Measurements from ENCODE around the gene PCDHGA1. TPM values are rescaled to one million over a fixed set of nuclear protein-coding genes. Genes with fewer than 3 reads are reported as not detected.
"Not testable (repeated sequence)": the region's sequence is repeated elsewhere in the genome, so short reads cannot be mapped to it uniquely, and the experiment has no call there.

Gene PCDHGA1
- total RNA-seq, 5 donors from 2014 or later (not counting 1 experiment from before 2014, with no cell fraction given), result 0.16 to 0.38 (median 0.31) TPM; not detected in 1

- no peak for ATAC-seq (replicated peaks in 1 of 4)
- ChIA-PET POLR2A (no interaction called here), CTCF (interaction anchor here (0.6 to 3.7 kb wide), 8 partner anchors 9 to 236 kb away, joined by 3 to 28 read pairs (median 4); partner anchors contain the start of gene TAF7 (in 1 of the 2))
- Mint-ChIP-seq H3K4me3 (no peak overlapping the region), H3K9me3 (peaks cover 0 to 36% (median 32%) of the 10 kb centered on the region in 3 donors), H3K27ac (no peak overlapping the region), H3K27me3 (peaks cover 44 to 63% of the 10 kb centered on the region in 2 donors), H3K36me3 (peaks cover 14% of the 10 kb centered on the region), H3K4me1 (peaks cover 7 to 13% (median 10%) of the 10 kb centered on the region in 3 donors)
- no peak for DNase-seq
- H3K27me3 ChIP-seq (replicated peaks in 1 of 2; ENCODE audit: control insufficient read depth in 2 of 2, extremely low read depth in 1 of 2, insufficient read depth in 2 of 2, low read length in 1 of 2), result peaks cover 8 to 43% of the 10 kb centered on the region in 2 experiments
- H3K27ac ChIP-seq (ENCODE audit: low read length), result no peak overlapping the region
- peaks cover 4% of the 10 kb centered on the region for H3K9me3 ChIP-seq
- H3K4me1 ChIP-seq (ENCODE audit: control insufficient read depth in 1 of 2, extremely low read depth in 1 of 2, insufficient read depth in 2 of 2, low read length in 2 of 2), result peaks cover 0 to 6% of the 10 kb centered on the region in 2 experiments
- H3K36me3 ChIP-seq (ENCODE audit: control insufficient read depth in 2 of 2, extremely low read depth in 1 of 2, insufficient read depth in 1 of 2, low read length in 1 of 2), result no peaks in the 10 kb centered on the region
- no peak overlapping the region for H3K4me3 ChIP-seq (ENCODE audit: control insufficient read depth in 1 of 2, extremely low read depth in 1 of 2, low read length in 1 of 2)
- 77% methylated on average over 6 of the region's 8 CpGs for WGBS (ENCODE audit: insufficient coverage)
Observed at GRCh38 chr5:141328231-141328630, 2.1 kb upstream of the PCDHGA1 start.

DNA sequence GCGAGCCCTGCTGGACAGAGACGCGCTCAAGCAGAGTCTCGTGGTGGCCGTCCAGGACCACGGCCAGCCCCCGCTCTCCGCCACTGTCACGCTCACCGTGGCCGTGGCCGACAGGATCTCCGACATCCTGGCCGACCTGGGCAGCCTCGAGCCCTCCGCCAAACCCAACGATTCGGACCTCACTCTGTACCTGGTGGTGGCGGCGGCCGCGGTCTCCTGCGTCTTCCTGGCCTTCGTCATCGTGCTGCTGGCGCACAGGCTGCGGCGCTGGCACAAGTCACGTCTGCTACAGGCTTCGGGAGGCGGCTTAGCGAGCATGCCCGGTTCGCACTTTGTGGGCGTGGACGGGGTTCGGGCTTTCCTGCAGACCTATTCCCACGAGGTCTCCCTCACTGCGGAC lies 2.3 kb downstream of the PCDHGA1 start:
- H3K36me3 ChIP-seq (ENCODE audit: control insufficient read depth in 2 of 2, extremely low read depth in 1 of 2, insufficient read depth in 1 of 2, low read length in 1 of 2); H3K27ac ChIP-seq (ENCODE audit: low read length); H3K4me1 Mint-ChIP-seq; H3K4me3 ChIP-seq (ENCODE audit: control insufficient read depth in 1 of 2, extremely low read depth in 1 of 2, low read length in 1 of 2); H3K4me1 ChIP-seq (ENCODE audit: control insufficient read depth in 1 of 2, extremely low read depth in 1 of 2, insufficient read depth in 2 of 2, low read length in 2 of 2); DNase-seq; H3K9me3 ChIP-seq; H3K27ac Mint-ChIP-seq; POLR2A ChIA-PET; H3K4me3 Mint-ChIP-seq; ATAC-seq (replicated peaks in 1 of 4): not testable (repeated sequence)
- peaks cover 12% of the 10 kb centered on the region for H3K36me3 Mint-ChIP-seq
- peaks cover 10 to 56% (median 46%) of the 10 kb centered on the region in 3 donors for H3K9me3 Mint-ChIP-seq
- peaks cover 14 to 44% of the 10 kb centered on the region in 2 experiments for H3K27me3 ChIP-seq (replicated peaks in 1 of 2; ENCODE audit: control insufficient read depth in 2 of 2, extremely low read depth in 1 of 2, insufficient read depth in 2 of 2, low read length in 1 of 2)
- H3K27me3 Mint-ChIP-seq, result peaks cover 63 to 87% of the 10 kb centered on the region in 2 donors
- WGBS (ENCODE audit: insufficient coverage), result 56% methylated on average over 33 of the region's 39 CpGs
- CTCF ChIA-PET, result interaction anchor here in 1 of 2 donors (0.6 kb wide), 2 partner anchors 112 to 789 kb away, joined by 3 to 4 read pairs; no protein-coding TSS in a partner anchor

DNA sequence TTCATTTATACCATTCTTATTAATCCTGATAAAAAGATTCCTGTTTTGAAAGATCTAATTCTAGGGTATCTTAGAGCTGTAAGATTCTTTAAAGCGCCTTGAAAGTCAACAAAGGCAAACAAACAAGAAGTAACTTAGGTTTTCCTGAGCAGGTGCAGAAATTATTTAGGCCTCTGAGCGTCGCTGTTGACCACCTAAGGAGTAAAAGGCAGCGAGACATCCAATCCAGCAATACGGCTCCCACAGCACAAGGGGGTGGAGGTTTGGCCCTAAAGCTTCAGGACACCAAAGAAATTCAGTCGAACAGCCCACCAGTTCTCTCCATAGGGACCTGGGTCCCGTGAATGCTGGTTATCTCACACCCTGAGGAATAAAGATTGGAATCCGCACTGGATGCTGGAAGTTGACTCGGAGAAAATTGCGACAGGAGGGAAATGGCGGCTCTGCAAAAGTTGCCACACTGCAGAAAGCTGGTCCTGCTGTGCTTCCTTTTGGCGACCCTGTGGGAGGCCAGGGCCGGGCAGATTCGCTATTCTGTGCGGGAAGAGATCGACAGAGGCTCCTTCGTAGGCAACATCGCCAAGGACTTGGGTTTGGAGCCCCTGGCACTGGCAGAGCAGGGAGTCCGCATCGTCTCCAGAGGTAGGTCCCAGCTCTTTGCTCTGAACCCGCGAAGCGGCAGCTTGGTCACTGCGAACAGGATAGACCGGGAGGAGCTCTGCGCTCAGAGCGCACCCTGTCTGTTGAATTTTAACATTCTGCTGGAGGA lies 8.4 kb downstream of the PCDHGA1 start, which contains the start of gene PCDHGA2:
TSS of gene PCDHGA2 (plus strand) at position 223 of the 769 bp plus-strand sequence.
- peak in 1 of 35 experiments; percentile 18 for DNase-seq
- Mint-ChIP-seq H3K4me3 (peak within 1 kb of the TSS in 2 of 3 donors; percentile 19 to 49), H3K4me1 (peaks cover 0 to 2% (median 0%) of the 10 kb centered on the region in 3 donors), H3K36me3 (peaks cover 17% of the 10 kb centered on the region), H3K9me3 (peaks cover 21 to 59% (median 51%) of the 10 kb centered on the region in 3 donors), H3K27ac (no peak within 1 kb of the TSS), H3K27me3 (peaks cover 67 to 85% of the 10 kb centered on the region in 2 donors)
- CTCF ChIA-PET, result interaction anchor here (0.6 to 1.4 kb wide), 5 partner anchors 9 to 1472 kb away, joined by 3 read pairs; no protein-coding TSS in a partner anchor
- H3K36me3 ChIP-seq (ENCODE audit: control insufficient read depth in 2 of 2, extremely low read depth in 1 of 2, insufficient read depth in 1 of 2, low read length in 1 of 2), result no peaks in the 10 kb centered on the region
- H3K9me3 ChIP-seq, result peaks cover 9% of the 10 kb centered on the region
- H3K27me3 ChIP-seq (replicated peaks in 1 of 2; ENCODE audit: control insufficient read depth in 2 of 2, extremely low read depth in 1 of 2, insufficient read depth in 2 of 2, low read length in 1 of 2), result peaks cover 5 to 35% of the 10 kb centered on the region in 2 experiments
- ATAC-seq (replicated peaks in 1 of 4), result no peak
- 27% methylated on average over 21 of the region's 27 CpGs for WGBS (ENCODE audit: insufficient coverage)
- peak within 1 kb of the TSS in 1 of 2 donors; percentile 17 for H3K4me3 ChIP-seq (ENCODE audit: control insufficient read depth in 1 of 2, extremely low read depth in 1 of 2, low read length in 1 of 2)
- no peak within 1 kb of the TSS for H3K27ac ChIP-seq (ENCODE audit: low read length)
- H3K4me1 ChIP-seq (ENCODE audit: control insufficient read depth in 1 of 2, extremely low read depth in 1 of 2, insufficient read depth in 2 of 2, low read length in 2 of 2), result no peaks in the 10 kb centered on the region
- POLR2A ChIA-PET, result no interaction called here

DNA sequence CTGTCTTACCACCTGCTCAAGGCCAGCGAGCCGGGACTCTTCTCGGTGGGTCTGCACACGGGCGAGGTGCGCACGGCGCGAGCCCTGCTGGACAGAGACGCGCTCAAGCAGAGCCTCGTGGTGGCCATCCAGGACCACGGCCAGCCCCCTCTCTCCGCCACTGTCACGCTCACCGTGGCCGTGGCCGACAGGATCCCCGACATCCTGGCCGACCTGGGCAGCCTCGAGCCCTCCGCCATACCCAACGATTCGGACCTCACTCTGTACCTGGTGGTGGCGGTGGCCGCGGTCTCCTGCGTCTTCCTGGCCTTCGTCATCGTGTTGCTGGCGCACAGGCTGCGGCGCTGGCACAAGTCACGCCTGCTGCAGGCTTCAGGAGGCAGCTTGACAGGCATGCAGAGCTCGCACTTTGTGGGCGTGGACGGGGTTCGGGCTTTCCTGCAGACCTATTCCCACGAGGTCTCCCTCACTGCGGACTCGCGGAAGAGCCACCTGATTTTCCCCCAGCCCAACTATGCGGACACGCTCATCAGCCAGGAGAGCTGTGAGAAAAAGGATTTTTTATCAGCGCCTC lies 10.6 kb downstream of the PCDHGA1 start:
- H3K9me3 Mint-ChIP-seq, result peaks cover 16 to 54% (median 50%) of the 10 kb centered on the region in 3 donors
- ATAC-seq (replicated peaks in 1 of 4); H3K4me1 ChIP-seq (ENCODE audit: control insufficient read depth in 1 of 2, extremely low read depth in 1 of 2, insufficient read depth in 2 of 2, low read length in 2 of 2); H3K4me3 Mint-ChIP-seq; H3K27ac ChIP-seq (ENCODE audit: low read length); CTCF ChIA-PET; POLR2A ChIA-PET; H3K27ac Mint-ChIP-seq; H3K9me3 ChIP-seq; DNase-seq; H3K36me3 ChIP-seq (ENCODE audit: control insufficient read depth in 2 of 2, extremely low read depth in 1 of 2, insufficient read depth in 1 of 2, low read length in 1 of 2); H3K4me3 ChIP-seq (ENCODE audit: control insufficient read depth in 1 of 2, extremely low read depth in 1 of 2, low read length in 1 of 2); H3K4me1 Mint-ChIP-seq: not testable (repeated sequence)
- whole genome bisulfite sequencing (ENCODE audit: insufficient coverage), result 72% methylated on average over 26 of the region's 45 CpGs
- H3K36me3 Mint-ChIP-seq, result peaks cover 21% of the 10 kb centered on the region
- peaks cover 63 to 81% of the 10 kb centered on the region in 2 donors for H3K27me3 Mint-ChIP-seq
- peaks cover 6 to 47% of the 10 kb centered on the region in 2 experiments for H3K27me3 ChIP-seq (replicated peaks in 1 of 2; ENCODE audit: control insufficient read depth in 2 of 2, extremely low read depth in 1 of 2, insufficient read depth in 2 of 2, low read length in 1 of 2)

DNA sequence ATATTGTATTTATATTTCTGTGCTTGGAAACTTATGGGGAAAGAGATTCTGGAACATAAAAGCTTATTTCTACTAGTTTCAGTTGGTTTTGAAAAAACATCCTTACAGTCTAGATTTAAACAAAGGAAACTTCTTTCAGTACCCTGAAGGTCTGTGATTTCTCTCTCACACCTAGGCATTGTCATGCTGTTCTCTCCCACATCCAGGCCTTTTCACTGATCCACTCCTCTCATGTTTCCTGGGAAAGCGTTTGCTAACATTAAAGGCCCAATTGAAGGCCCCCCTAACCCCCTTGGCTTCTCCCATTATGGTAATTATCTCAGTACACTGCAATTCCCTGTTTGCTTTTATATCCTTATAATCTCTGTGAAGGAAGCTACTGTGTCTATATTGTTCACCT lies 12.5 kb downstream of the PCDHGA1 start:
- Mint-ChIP-seq H3K36me3 (peaks cover 18% of the 10 kb centered on the region), H3K9me3 (peaks cover 16 to 46% (median 41%) of the 10 kb centered on the region in 3 donors), H3K4me1 (peaks cover 0 to 2% (median 0%) of the 10 kb centered on the region in 3 donors), H3K4me3 (no peak overlapping the region), H3K27ac (no peak overlapping the region), H3K27me3 (peaks cover 62 to 76% of the 10 kb centered on the region in 2 donors)
- ChIA-PET POLR2A (no interaction called here), CTCF (no interaction called here)
- DNase-seq, result no peak
- WGBS (ENCODE audit: insufficient coverage), result 0% methylated on average over 1 of the region's 1 CpG
- Histone ChIP-seq H3K4me1 (ENCODE audit: control insufficient read depth in 1 of 2, extremely low read depth in 1 of 2, insufficient read depth in 2 of 2, low read length in 2 of 2) (no peaks in the 10 kb centered on the region), H3K9me3 (peaks cover 3% of the 10 kb centered on the region), H3K27ac (ENCODE audit: low read length) (no peak overlapping the region), H3K36me3 (ENCODE audit: control insufficient read depth in 2 of 2, extremely low read depth in 1 of 2, insufficient read depth in 1 of 2, low read length in 1 of 2) (no peaks in the 10 kb centered on the region), H3K4me3 (ENCODE audit: control insufficient read depth in 1 of 2, extremely low read depth in 1 of 2, low read length in 1 of 2) (no peak overlapping the region), H3K27me3 (replicated peaks in 1 of 2; ENCODE audit: control insufficient read depth in 2 of 2, extremely low read depth in 1 of 2, insufficient read depth in 2 of 2, low read length in 1 of 2) (peaks cover 4 to 51% of the 10 kb centered on the region in 2 experiments)
- no peak for ATAC-seq (replicated peaks in 1 of 4)

DNA sequence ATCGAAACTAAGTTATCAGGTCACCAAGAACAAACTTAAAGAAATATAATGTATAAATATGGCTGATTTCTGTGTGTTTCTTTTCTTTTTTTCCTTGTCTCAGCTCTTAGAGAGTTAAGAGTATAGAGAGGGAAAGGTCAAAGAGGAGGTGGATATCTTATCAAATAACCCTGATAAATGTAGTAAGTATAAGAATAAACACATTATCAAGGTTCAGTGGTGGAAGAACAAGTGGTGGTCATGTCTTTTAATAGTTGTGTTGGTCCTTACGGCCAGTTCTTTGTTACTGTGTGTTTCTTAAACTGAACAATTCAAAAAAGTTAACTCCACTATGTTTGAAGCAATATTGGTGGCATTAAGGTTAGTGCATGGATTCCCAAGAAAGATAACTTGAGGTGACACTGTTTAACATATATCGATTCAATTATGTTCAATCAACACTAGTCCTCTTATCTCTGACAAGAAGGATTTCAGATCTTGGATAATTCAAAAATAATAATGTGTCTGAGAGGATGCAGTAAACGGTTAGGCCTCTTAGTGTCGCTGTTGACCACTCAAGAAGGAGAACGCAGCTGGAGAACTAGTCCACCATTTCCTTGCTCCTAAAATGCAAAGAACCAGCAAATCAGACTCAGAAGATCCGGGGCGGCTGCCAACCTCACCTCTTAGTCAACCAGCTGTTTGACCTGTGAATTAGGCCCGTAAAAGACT lies 13.1 kb downstream of the PCDHGA1 start, which contains the start of gene PCDHGA3:
TSS of gene PCDHGA3 (plus strand) at position 588 of the 711 bp plus-strand sequence. CDS start 205 bp downstream, outside the sequence.
- peaks cover 4 to 51% of the 10 kb centered on the region in 2 experiments for H3K27me3 ChIP-seq (replicated peaks in 1 of 2; ENCODE audit: control insufficient read depth in 2 of 2, extremely low read depth in 1 of 2, insufficient read depth in 2 of 2, low read length in 1 of 2)
- H3K27ac ChIP-seq (ENCODE audit: low read length), result no peak within 1 kb of the TSS
- H3K9me3 Mint-ChIP-seq, result peaks cover 16 to 40% (median 35%) of the 10 kb centered on the region in 3 donors
- ATAC-seq (replicated peaks in 1 of 4) (no peak), DNase-seq (peak in 1 of 35 experiments; percentile 37)
- ChIA-PET CTCF (interaction anchor here in 1 of 2 donors (0.6 to 1.4 kb wide), 3 partner anchors 9 to 221 kb away, joined by 3 to 4 read pairs (median 3); no protein-coding TSS in a partner anchor), POLR2A (no interaction called here)
- no peaks in the 10 kb centered on the region for H3K9me3 ChIP-seq
- H3K36me3 Mint-ChIP-seq, result peaks cover 12% of the 10 kb centered on the region
- no peaks in the 10 kb centered on the region for H3K36me3 ChIP-seq (ENCODE audit: control insufficient read depth in 2 of 2, extremely low read depth in 1 of 2, insufficient read depth in 1 of 2, low read length in 1 of 2)
- H3K27ac Mint-ChIP-seq, result no peak within 1 kb of the TSS
- H3K4me1 ChIP-seq (ENCODE audit: control insufficient read depth in 1 of 2, extremely low read depth in 1 of 2, insufficient read depth in 2 of 2, low read length in 2 of 2), result no peaks in the 10 kb centered on the region
- peak within 1 kb of the TSS; percentile 24 to 53 (median 39) for H3K4me3 Mint-ChIP-seq
- H3K4me3 ChIP-seq (ENCODE audit: control insufficient read depth in 1 of 2, extremely low read depth in 1 of 2, low read length in 1 of 2), result peak within 1 kb of the TSS in 1 of 2 donors; percentile 36
- peaks cover 0 to 2% (median 0%) of the 10 kb centered on the region in 3 donors for H3K4me1 Mint-ChIP-seq
- peaks cover 61 to 74% of the 10 kb centered on the region in 2 donors for H3K27me3 Mint-ChIP-seq
- 26% methylated on average over 5 of the region's 9 CpGs for WGBS (ENCODE audit: insufficient coverage)

Data from T-cell (primary cell).